GM12878 (cell line): ENCODE results near the gene ACTR1B. TPM values are rescaled to one million over a fixed set of nuclear protein-coding genes. Genes with fewer than 3 reads are reported as not detected.
A peak's percentile ranks its signal among the peaks of the same experiment; 100 is the strongest.
"Not testable (repeated sequence)": the region's sequence is repeated elsewhere in the genome, so short reads cannot be mapped to it uniquely, and the experiment has no call there.

ENCODE experiments used
- ATAC-seq: fragments of 200-7000 bp; cut with Tn5 transposase; 3 replicates; pipeline ENCODE4 v1.9.1; 2020; ENCODE audit warnings: mild to moderate bottlenecking, moderate library complexity
- BruUV-seq: library from RNA; stranded (reverse); fragments of 400-500 nt; replicated peaks from 2 replicates; lab custom pipeline; 2021; lab: Mats Ljungman, UMichigan
- CTCF ChIA-PET: fragments of 300-600 bp; sonication (Branson Sonifier 250); formaldehyde crosslinking; extraction: SDS; loops from one replicate; lab custom pipeline; 2021; ENCODE audit warnings: inconsistent platforms; lab: Yijun Ruan, JAX
- POLR2A ChIA-PET: fragments of 350-600 bp; formaldehyde crosslinking; extraction: SDS; loops from one replicate; lab custom pipeline; 2021; ENCODE audit warnings: inconsistent platforms; lab: Charles Lee
- RAD21 ChIA-PET: fragments of 300-600 bp; sonication (Branson Sonifier 250); formaldehyde crosslinking; loops from one replicate; lab custom pipeline; 2023; ENCODE audit warnings: antibody characterized with exemption; ENCODE audit not compliant: unreplicated experiment; lab: Charles Lee
- SMC1A ChIA-PET: fragments of 300-600 bp; sonication (Branson Sonifier 250); formaldehyde crosslinking; loops from one replicate; lab custom pipeline; 2023; ENCODE audit not compliant: unreplicated experiment, uncharacterized antibody; lab: Charles Lee
- DNase-seq: peaks from one replicate; pipeline ENCODE4 v3.0.0-alpha.2; 2011; ENCODE audit warnings: low read depth, low spot score
- FAIRE-seq: peaks from 3 replicates; lab custom pipeline; 2011; peaks lifted over from hg19 to GRCh38; lab: Jason Lieb, UNC
- H2AFZ ChIP-seq: 2 replicates; pipeline ENCODE4 v1.6.0; 2011; ENCODE audit warnings: low read depth, low read length, control low read depth; ENCODE audit not compliant: control insufficient read depth
- H3K27ac ChIP-seq: 2 replicates; pipeline ENCODE4 v1.5.1; 2011; ENCODE audit warnings: control low read depth; ENCODE audit not compliant: control insufficient read depth, insufficient read depth
- H3K27me3 ChIP-seq, 2 experiments: replicated peaks in 1 of 2; 2 replicates each; pipeline versions ENCODE4 v1.6.0 to v1.6.1; 2011; ENCODE audit warnings: low read length in 1 of 2; ENCODE audit not compliant: control insufficient read depth in 2 of 2, insufficient read depth in 2 of 2
- H3K36me3 ChIP-seq, 2 experiments: 2 replicates each; pipeline ENCODE4 v1.5.1; 2011; ENCODE audit warnings: low read length in 1 of 2; ENCODE audit not compliant: control insufficient read depth in 2 of 2, insufficient read depth in 2 of 2
- H3K4me1 ChIP-seq: 2 replicates; pipeline ENCODE4 v1.6.1; 2011; ENCODE audit warnings: mild to moderate bottlenecking, low read length, moderate library complexity, mixed read lengths; ENCODE audit not compliant: control insufficient read depth, insufficient read depth
- H3K4me2 ChIP-seq: 2 replicates; pipeline ENCODE4 v1.6.0; 2011; ENCODE audit warnings: control low read depth; ENCODE audit not compliant: control insufficient read depth, insufficient read depth
- H3K4me3 ChIP-seq: fragments of 200-600 bp; sonication (generic); 2 replicates; pipeline ENCODE4 v1.5.1; 2016
- H3K79me2 ChIP-seq: 2 replicates; pipeline ENCODE4 v1.6.0; 2011; ENCODE audit warnings: low read length; ENCODE audit not compliant: control insufficient read depth, insufficient read depth
- H3K9ac ChIP-seq: 2 replicates; pipeline ENCODE4 v1.8.0; 2011; ENCODE audit warnings: low read length, control low read depth, mixed read lengths; ENCODE audit not compliant: control insufficient read depth, insufficient read depth
- H3K9me3 ChIP-seq: replicated peaks from 3 replicates; pipeline ENCODE4 v1.5.1; 2011; ENCODE audit warnings: mild to moderate bottlenecking, low read length; ENCODE audit not compliant: control insufficient read depth, insufficient read depth
- H4K20me1 ChIP-seq: 2 replicates; pipeline ENCODE4 v1.6.0; 2011; ENCODE audit not compliant: control insufficient read depth, insufficient read depth
- NFYB ChIP-seq: IDR thresholded peaks from 2 replicates; pipeline ENCODE4 v1.6.1; 2011; ENCODE audit warnings: low read depth, mild to moderate bottlenecking, low read length, improper control_type of control experiment, moderate library complexity; ENCODE audit not compliant: insufficient read depth
- WGBS: methylation state at CpG from one replicate; pipeline ENCODE4 v1.1.6; 2016; ENCODE audit warnings: low lambda C conversion rate; ENCODE audit not compliant: insufficient replicate concordance, insufficient coverage; ENCODE audit errors: missing lambda C conversion rate; 5-methylcytosine and 5-hydroxymethylcytosine counted together
- in situ Hi-C: fragments of 300-500 bp; cut with MboI; formaldehyde crosslinking; loops from 9 replicates; pipeline ENCODE4 v1.14.3; 2018; ENCODE audit warnings: mixed read lengths
- intact Hi-C: fragments of 100-400 bp; cut with micrococcal nuclease; formaldehyde crosslinking; loops from one replicate; pipeline ENCODE4 v1.14.2; 2022; ENCODE audit not compliant: unreplicated experiment
- polyA plus RNA-seq, 11 experiments: library from polyadenylated mRNA; depleted of rRNA in 4 of 11; unstranded in 6 of 11; stranded (reverse) in 5 of 11; fragments of >200 nt; fragmentation: Nextera tagmentation in 4 of 11; fragmentation: Illumina TruSeq in 1 of 11; extraction: Ambion mirVana in 4 of 11; extraction: Trizol in 1 of 11; gene quantifications; 1 replicate in 1 of 11; 2 replicates in 10 of 11; pipeline versions ENCODE4 v1.2.1 to v1.2.3, GENCODE V29; 2011 to 2016; ENCODE audit warnings: inconsistent platforms in 2 of 11, missing spikeins in 2 of 11, low read depth in 1 of 11
- small RNA-seq: library from RNA; depleted of rRNA; stranded (forward); fragments of <200 nt; gene quantifications from one replicate; pipeline ENCODE3, GENCODE V24; 2014
- total RNA-seq, 4 experiments: library from RNA; depleted of rRNA in 3 of 4; stranded (reverse); fragments of >200 nt in 3 of 4; fragmentation: Illumina TruSeq in 1 of 4; extraction: Trizol in 1 of 4; gene quantifications; 2 replicates each; pipeline versions ENCODE4 v1.2.1 to v1.2.3, GENCODE V29; 2013 to 2021

Gene ACTR1B
- total and polyA plus RNA-seq, 10 of the 15 experiments (the other 5 are each of a cell fraction or from before 2014, with no cell fraction given), result 1.3 to 62.8 (median 44.8) TPM

DNA sequence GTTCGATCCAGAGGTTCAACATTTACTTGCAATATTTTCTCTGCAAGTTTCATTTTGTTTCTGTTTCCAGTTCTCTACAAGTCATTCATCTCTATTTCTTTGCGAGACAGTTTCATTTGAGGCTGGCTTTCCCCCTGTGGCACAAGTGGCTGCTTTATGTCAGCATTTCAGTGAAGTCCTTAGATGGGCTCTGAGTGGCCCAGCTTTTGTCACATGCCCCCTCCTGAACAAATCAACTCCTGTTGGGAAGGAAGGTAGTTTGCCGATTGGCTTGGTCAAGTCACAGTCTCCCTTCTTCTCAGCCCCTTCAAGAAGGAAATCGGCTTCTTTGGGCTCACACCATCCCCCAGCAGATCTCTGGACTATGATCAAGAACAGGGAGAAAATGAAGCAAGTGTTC, 55.1 kb downstream of the ACTR1B start:
- H3K9ac ChIP-seq, intact Hi-C loops, SMC1A ChIA-PET, H2AFZ ChIP-seq, H3K9me3 ChIP-seq, H4K20me1 ChIP-seq, H3K4me3 ChIP-seq, H3K4me2 ChIP-seq, H3K27me3 ChIP-seq, in situ Hi-C loops, H3K4me1 ChIP-seq, H3K79me2 ChIP-seq, RAD21 ChIA-PET, CTCF ChIA-PET, DNase-seq, POLR2A ChIA-PET, BruUV-seq, FAIRE-seq, H3K36me3 ChIP-seq, H3K27ac ChIP-seq: not testable (repeated sequence)
- TF ChIP-seq NFYB, result peak; percentile 33; the same call in 1 of the 2 replicates
- peak; percentile 86 for ATAC-seq
- WGBS, result 20% methylated on average over 3 of the region's 4 CpGs

Small RNA genes lying within 50 kb of the gene (small RNA-seq; reads per million reads assigned to genes)
- 0.12 reads per million for gene RNU4-8P

Other genes starting within 250 kb of the ACTR1B start
- gene ANKRD36B, start 74.2 kb downstream of the ACTR1B start, total RNA-seq (2014; rRNA removed), result 15.4 and 20.7 TPM in 2 replicates
- gene ANKRD36B, start 74.2 kb downstream of the ACTR1B start, total RNA-seq (2014; rRNA removed; fragmentation: Illumina TruSeq; extraction: Trizol), result 21.4 and 21.8 TPM in 2 replicates
- 12.9 and 13.3 TPM in 2 replicates for gene ANKRD36B, start 74.2 kb downstream of the ACTR1B start, total RNA-seq (2021)
- 12.9 and 15.9 TPM in 2 replicates for gene ANKRD36B, start 74.2 kb downstream of the ACTR1B start, polyA plus RNA-seq (2011; rRNA removed)
- gene ANKRD36B, start 74.2 kb downstream of the ACTR1B start, polyA plus RNA-seq (2014; fragmentation: Illumina TruSeq; extraction: Trizol), result 11.9 and 15.6 TPM in 2 replicates
- 10 to 100 TPM in 1 of 2 experiments, 1 to 10 TPM in 1; 6.5 to 10.7 TPM for gene ANKRD36B, start 74.2 kb downstream of the ACTR1B start, polyA plus RNA-seq (2014; fragmentation: Nextera tagmentation; extraction: Ambion mirVana)
- gene ANKRD36B, start 74.2 kb downstream of the ACTR1B start, polyA plus RNA-seq (2014; rRNA removed), result 10.0 and 10.9 TPM in 2 replicates
- gene ANKRD36B, start 74.2 kb downstream of the ACTR1B start, polyA plus RNA-seq (2016; fragmentation: Nextera tagmentation; extraction: Ambion mirVana), result 10 to 100 TPM; 15.9 to 17.5 TPM
- gene COX5B, start 18.0 kb downstream of the ACTR1B start, total RNA-seq (2014; rRNA removed), result 426 and 472 TPM in 2 replicates
- 120 and 128 TPM in 2 replicates for gene COX5B, start 18.0 kb downstream of the ACTR1B start, total RNA-seq (2014; rRNA removed; fragmentation: Illumina TruSeq; extraction: Trizol)
- gene COX5B, start 18.0 kb downstream of the ACTR1B start, total RNA-seq (2021), result 248 and 277 TPM in 2 replicates
- 260 and 333 TPM in 2 replicates for gene COX5B, start 18.0 kb downstream of the ACTR1B start, polyA plus RNA-seq (2011; rRNA removed)
- 17.3 and 69.5 TPM in 2 replicates for gene COX5B, start 18.0 kb downstream of the ACTR1B start, polyA plus RNA-seq (2014; fragmentation: Illumina TruSeq; extraction: Trizol)
- gene COX5B, start 18.0 kb downstream of the ACTR1B start, polyA plus RNA-seq (2014; fragmentation: Nextera tagmentation; extraction: Ambion mirVana), result 100 to 1,000 TPM; 150 to 392 TPM
- gene COX5B, start 18.0 kb downstream of the ACTR1B start, polyA plus RNA-seq (2014; rRNA removed), result 475 and 518 TPM in 2 replicates
- gene COX5B, start 18.0 kb downstream of the ACTR1B start, polyA plus RNA-seq (2016; fragmentation: Nextera tagmentation; extraction: Ambion mirVana), result 100 to 1,000 TPM; 466 to 490 TPM
- gene C2orf92, start 5.7 kb upstream of the ACTR1B start, total RNA-seq (2014; rRNA removed), result 3.7 and 3.8 TPM in 2 replicates
- 3.5 and 3.6 TPM in 2 replicates for gene C2orf92, start 5.7 kb upstream of the ACTR1B start, total RNA-seq (2014; rRNA removed; fragmentation: Illumina TruSeq; extraction: Trizol)
- gene C2orf92, start 5.7 kb upstream of the ACTR1B start, total RNA-seq (2021), result 3.4 and 3.5 TPM in 2 replicates
- gene C2orf92, start 5.7 kb upstream of the ACTR1B start, polyA plus RNA-seq (2011; rRNA removed), result 10.1 and 10.5 TPM in 2 replicates
- gene C2orf92, start 5.7 kb upstream of the ACTR1B start, polyA plus RNA-seq (2014; fragmentation: Illumina TruSeq; extraction: Trizol), result 3.2 and 4.1 TPM in 2 replicates
- under 1 TPM; 0.40 to 0.75 TPM for gene C2orf92, start 5.7 kb upstream of the ACTR1B start, polyA plus RNA-seq (2014; fragmentation: Nextera tagmentation; extraction: Ambion mirVana)
- gene C2orf92, start 5.7 kb upstream of the ACTR1B start, polyA plus RNA-seq (2014; rRNA removed), result 1.8 and 3.8 TPM in 2 replicates
- gene C2orf92, start 5.7 kb upstream of the ACTR1B start, polyA plus RNA-seq (2016; fragmentation: Nextera tagmentation; extraction: Ambion mirVana), result 1 to 10 TPM; 2.1 to 4.5 TPM
- 1.9 and 2.1 TPM in 2 replicates for gene ZAP70, start 49.5 kb upstream of the ACTR1B start, total RNA-seq (2014; rRNA removed)
- 0.89 and 0.97 TPM in 2 replicates for gene ZAP70, start 49.5 kb upstream of the ACTR1B start, total RNA-seq (2014; rRNA removed; fragmentation: Illumina TruSeq; extraction: Trizol)
- gene ZAP70, start 49.5 kb upstream of the ACTR1B start, total RNA-seq (2021), result 2.5 and 2.9 TPM in 2 replicates
- gene ZAP70, start 49.5 kb upstream of the ACTR1B start, polyA plus RNA-seq (2011; rRNA removed), result 0.18 TPM in 1 of 2 replicates, not detected in the other
- gene ZAP70, start 49.5 kb upstream of the ACTR1B start, polyA plus RNA-seq (2014; fragmentation: Illumina TruSeq; extraction: Trizol), result 0.37 and 0.46 TPM in 2 replicates
- gene ZAP70, start 49.5 kb upstream of the ACTR1B start, polyA plus RNA-seq (2014; fragmentation: Nextera tagmentation; extraction: Ambion mirVana), result under 1 TPM in 1 of 2 experiments, not detected in 1; 0.20 TPM
- 2.4 and 2.9 TPM in 2 replicates for gene ZAP70, start 49.5 kb upstream of the ACTR1B start, polyA plus RNA-seq (2014; rRNA removed)
- gene ZAP70, start 49.5 kb upstream of the ACTR1B start, polyA plus RNA-seq (2016; fragmentation: Nextera tagmentation; extraction: Ambion mirVana), result 1 to 10 TPM; 1.2 to 2.3 TPM